GM21737 (cell line): ENCODE data around the gene TRIOBP.

Experiments
- ATAC-seq: cut with Tn5 transposase; IDR thresholded peaks from one replicate; pipeline ENCODE4 v1.9.1; 2021; ENCODE audit warnings: mild to moderate bottlenecking, moderate library complexity; ENCODE audit not compliant: unreplicated experiment

Gene TRIOBP

DNA sequence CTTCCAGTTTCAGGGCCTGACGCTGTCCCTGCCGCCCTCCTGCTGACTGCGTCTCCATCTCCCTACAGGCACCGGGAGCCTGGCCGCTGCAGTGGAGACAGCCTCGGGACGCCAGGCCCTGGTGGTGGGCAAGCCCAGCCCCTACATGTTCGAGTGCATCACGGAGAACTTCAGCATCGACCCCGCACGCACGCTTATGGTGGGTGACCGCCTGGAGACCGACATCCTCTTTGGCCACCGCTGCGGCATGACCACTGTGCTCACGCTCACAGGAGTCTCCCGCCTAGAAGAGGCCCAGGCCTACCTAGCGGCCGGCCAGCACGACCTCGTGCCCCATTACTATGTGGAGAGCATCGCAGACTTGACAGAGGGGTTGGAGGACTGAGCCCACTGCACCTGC is 31.4 kb upstream of the TRIOBP start:
- no peak for ATAC-seq

DNA sequence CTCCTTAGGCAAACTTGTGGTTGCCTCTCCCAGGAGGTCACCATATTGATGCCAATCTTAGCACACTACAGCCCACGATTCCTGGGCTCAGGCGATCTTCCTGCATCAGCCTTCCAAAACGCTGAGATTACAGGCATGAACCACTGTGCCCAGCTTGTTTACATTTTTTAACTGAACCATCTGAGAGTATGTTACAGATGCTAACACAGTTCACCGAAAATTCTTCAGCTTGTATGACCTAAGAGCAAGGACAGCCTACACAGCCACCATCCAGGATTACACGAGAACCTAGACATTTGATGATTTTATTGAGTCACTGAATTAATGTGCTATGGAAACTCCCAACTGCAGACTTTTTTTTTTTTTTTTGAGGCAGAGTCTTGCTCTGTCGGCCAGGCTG is 27.3 kb upstream of the TRIOBP start:
- ATAC-seq = no peak

DNA sequence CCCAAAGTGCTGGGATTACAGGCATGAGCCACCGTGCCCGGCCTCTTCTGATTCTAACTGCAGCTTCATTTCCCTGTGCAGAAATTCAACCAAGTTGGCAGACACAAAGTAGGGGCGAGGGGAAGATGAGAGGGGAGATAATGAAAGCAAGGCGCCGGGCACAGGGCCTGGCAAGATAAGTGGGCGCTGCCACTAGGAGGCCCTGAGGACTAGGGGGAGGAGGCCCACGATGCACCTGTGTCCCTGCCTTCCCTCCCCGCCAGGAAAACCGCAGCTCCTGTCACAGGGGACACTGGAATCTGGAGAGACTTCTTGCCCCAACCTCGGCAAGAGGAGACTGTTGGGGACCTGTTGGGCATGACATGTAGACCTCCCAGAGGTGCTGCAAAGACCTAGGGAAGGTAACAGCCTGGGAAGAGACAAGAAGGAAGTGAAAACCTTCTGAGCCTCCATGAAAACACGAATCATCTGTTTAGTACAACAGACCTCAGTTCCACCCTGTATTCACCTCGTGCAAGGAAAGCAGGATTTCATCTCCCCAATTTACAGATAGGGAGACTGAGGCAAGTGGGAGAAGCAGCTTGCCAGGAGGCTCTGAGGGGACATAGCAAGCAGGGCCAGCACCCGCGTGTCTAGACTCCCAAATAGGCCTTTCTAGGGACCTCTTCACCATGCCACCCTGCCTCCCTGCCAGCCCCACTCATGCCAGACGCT is 24.5 kb upstream of the TRIOBP start:
- no peak for ATAC-seq

DNA sequence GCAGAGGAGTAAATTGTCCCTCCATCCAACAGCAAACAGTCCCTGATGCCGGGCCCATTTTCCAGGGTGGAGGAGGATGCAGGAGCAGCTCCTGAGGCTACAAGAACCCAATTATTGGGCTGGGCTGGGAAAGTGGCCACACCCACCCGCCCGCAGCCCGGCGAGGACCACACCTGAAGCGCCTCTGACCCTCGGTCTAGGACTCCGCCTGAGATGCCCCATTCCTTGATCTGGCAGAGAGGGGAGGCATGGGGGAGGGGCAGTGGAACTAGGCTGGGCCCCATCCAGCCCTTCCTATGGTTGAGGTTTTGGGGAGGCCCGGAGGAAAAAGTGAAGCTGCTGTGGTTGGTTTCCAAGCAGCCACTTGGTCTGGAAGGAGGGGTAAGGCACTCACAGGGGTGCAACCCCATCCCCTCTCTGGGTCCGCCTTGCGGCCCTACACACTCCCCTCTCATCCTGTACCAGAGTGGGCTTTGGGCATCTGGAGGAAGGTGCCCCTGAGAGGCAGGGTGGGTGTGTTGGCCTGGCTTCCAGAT is 23.9 kb upstream of the TRIOBP start:
- no peak for ATAC-seq

DNA sequence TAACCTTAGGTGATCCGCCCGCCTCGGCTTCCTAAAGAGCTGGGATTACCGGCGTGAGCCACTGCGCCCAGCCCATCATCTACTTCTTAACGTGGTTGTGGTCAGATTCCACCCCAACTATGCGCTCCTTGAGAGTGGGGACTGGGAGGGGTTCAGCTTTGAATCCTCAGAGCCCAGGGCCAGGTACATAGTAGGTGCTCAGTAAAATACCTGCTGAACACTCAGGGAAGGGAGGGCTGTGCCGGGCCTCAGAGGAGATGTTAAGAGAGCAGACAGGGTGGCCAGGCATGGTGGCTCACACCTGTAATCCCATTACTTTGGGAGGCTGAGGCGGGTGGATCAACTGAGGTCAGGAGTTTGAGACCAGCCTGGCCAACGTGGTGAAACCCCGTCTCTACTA is 22.6 kb upstream of the TRIOBP start:
- no peak for ATAC-seq

DNA sequence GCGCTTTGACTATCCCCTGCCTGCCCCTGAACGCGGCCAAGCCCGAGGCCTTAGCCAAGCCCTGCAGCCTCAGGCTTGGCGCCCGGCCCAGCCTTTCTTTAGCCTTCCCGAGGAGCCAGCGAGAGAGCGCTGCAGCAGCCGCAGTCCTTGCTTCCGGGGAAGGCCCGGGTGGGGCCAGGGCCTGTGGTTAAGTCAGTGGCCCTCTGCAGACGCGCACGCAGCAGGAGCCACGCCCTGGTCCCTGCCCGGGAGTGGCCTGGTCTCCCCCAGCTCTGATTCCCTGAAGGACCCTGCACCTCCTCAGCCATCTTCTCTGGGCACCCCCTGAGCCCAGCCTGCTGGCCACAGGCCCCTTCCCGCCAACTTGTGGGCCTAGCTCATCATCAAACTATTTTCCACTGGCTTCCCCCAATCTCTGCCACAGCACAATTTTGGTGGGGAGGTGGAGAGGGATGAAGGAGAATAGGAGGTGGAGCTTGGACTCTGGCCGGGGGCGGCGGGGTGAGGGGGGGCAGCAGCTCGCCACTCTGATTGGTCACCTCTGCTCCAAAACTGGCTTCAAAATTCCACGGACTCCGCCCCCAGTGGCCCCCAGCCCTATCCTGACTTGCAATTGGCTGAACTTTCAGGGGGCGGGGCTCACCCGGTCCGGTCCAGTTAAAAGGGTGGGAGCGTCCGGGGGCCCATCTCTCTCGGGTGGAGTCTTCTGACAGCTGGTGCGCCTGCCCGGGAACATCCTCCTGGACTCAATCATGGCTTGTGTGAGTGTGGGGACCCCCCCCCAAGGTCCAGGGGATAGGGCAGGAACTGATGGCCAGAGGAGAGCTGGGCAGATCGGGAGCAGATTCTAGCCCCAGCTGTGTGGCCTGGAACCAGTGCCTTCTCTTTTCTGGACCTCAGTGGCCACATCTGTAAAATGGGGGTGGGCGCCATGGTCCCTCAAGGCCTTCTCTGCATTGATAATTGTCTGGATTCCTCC is 21.6 kb upstream of the TRIOBP start, which contains the start of gene LGALS1:
Gene LGALS1 (plus strand): TSS at position 686 of the 979 bp plus-strand sequence. CDS start 67 bp downstream, at position 753.
- ATAC-seq = peak; percentile 49

DNA sequence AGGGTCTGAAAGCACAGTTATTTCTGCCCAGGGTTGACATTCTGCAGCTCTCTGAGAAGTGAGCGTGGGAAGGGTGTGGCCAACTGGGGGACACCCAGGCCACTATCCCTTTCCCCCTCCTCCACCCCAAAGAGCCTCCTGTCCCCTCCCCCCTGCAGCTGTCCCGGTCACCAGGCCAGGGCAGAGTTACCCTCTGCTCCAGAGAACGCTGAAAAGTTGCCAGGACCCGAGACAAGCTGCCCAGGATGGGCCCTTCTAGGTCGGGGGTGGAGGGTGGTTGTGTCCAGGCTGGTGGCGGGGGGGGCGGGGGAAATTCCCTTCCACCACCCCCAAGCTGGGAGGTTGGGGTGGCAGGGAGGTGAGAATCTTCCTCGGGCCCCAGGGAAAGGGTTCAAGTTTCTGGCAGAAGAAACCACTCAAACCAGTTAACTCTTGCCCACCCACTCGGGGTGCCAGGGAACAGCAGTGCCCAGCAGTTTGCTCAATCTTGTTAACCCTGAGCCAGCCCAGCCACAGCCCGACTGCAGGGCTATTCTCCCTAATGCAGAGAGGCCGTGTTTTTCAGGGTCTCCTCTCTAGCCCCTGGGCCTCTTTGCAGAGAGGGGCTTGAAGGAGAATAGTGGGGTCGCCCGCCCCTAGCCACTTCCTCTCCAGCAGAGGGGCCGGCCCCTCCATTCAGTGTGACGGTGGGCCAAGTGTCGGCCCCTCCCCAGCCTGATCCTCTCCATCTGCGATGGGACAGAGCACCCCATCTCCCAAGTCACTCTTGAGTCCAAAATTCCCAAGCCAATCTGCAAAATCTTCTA is 20.7 kb upstream of the TRIOBP start:
- ATAC-seq = peak; percentile 6

DNA sequence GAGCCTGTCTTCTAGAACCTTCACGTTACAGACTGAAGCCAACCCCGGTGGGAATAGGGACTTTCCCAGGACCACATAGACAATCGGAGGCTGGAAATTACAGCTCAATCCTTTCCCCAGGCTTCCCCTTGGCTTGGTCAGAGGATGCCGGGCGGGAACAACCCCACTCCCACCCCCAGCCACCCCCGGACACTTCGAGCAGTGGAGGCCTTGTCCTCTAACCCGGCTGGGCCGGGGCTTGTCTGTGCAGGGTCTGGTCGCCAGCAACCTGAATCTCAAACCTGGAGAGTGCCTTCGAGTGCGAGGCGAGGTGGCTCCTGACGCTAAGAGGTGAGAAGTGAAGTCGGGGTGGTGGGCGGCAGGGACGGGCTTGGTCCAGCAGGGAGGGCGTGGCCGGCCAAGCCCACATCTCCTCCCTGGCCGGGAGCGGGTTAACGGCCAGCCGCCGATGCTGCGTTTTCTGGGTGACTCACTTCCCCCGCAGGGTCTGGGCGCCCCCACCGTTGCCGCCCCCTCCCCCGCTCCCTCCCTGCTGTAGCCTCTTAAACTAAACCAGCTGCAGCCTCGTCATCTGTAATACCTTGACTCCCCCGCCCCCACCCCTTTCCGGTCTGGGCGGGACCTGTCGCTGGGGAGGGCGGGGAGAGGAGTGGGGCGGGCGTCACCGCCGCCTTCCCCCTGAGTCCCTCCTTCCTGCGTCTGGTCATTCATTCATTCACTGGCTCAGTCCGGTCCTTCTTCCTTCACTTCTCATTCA is 19.9 kb upstream of the TRIOBP start:
- ATAC-seq = peak; percentile 43

DNA sequence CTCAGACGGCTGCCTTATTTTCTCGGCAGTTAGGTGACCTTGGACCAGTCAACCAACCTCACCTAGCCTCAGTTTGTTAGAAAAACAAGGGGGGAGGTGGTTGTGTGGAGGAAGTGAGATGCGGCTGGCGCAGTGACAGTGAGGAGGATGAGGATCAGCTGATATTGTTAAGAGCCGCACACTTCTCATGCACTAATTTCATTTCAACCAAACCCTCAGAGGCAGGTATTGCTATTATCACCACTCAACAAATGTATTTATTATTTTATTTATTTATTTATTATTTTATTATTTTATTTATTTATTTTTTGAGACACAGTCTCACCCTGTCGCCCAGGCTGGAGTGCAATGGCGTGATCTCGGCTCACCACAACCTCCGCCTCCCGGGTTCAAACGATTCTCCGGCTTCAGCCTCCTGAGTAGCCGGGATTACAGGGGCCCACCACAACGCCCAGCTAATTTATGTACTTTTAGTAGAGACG is 19.3 kb upstream of the TRIOBP start:
- peak; percentile 11 for ATAC-seq

DNA sequence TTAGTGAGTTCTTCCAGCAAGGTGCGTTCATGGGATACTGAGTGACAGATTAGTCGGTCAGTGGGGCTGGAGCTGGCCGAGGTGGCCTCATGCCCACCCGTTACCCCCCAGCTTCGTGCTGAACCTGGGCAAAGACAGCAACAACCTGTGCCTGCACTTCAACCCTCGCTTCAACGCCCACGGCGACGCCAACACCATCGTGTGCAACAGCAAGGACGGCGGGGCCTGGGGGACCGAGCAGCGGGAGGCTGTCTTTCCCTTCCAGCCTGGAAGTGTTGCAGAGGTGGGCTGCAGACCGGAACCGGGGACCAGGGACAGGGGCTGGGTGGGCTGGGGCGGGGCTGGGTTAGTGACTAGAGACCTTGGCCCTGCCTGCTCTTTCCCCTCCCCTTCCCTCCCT is 18.5 kb upstream of the TRIOBP start:
- no peak for ATAC-seq

DNA sequence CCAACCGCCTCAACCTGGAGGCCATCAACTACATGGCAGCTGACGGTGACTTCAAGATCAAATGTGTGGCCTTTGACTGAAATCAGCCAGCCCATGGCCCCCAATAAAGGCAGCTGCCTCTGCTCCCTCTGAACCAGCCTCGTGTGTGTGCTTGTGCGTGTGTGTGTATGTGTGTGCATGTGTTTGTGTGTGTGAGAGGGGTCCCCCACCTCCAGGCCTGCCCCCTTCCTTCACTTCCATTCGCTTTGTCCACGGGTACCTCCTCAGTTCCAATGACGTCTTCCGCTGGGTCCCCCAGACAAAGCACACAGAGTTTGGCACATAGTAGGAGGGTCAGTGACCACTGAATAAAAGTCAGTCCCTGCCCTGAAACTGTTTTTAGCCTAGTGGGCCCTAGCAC is 17.2 kb upstream of the TRIOBP start:
- no peak for ATAC-seq

DNA sequence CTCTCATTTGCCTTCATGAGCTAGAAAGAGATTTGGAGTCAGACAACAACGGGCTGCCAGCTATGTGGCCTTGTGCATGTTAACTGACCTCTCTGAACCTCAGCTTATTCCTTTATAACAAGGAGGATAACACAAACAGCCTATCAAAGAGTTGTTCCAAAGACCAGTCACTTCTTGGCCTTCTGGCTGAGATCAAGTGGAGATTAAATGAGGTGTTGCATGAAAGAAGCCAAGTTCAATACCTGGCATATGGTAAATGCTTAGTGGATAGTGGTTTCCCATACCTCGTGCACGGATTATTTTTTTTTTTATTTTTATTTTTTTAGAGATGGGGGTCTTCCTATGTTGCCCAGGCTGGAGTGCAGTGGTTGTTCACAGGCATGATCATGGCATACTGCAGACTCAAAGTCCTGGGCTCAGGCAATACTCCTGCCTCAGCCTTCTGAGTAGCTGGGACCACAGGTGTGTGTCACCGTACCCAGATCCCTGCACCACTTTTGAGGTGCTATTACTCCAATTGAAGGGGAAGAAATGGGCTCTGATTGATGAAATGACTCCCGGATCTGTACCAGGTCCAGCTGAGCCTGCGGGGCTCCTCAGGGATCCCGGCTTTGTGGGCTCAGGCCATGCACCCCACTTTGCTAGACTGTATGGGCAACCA is 16.5 kb upstream of the TRIOBP start:
- no peak for ATAC-seq

DNA sequence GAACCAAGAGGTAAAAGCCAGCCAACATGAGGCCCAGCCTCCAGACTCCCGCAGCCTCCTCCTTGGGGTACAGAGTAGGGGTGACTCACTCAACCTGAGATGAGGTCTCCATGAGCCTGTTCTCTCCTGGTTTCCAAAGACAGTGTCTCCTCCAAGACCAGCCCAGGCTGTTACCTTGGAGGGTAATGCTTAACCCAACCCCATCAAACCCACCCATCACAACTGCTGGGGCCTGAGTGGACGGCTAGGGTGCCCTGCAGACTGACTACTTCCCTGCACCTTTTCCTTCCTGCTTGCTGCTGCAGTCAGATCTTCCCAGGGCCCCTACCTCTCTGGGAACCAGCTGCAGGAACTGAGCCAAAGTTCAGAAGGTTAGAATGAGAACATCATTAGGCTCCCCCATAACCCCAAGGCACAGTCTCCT is 15.8 kb upstream of the TRIOBP start:
- ATAC-seq = no peak

DNA sequence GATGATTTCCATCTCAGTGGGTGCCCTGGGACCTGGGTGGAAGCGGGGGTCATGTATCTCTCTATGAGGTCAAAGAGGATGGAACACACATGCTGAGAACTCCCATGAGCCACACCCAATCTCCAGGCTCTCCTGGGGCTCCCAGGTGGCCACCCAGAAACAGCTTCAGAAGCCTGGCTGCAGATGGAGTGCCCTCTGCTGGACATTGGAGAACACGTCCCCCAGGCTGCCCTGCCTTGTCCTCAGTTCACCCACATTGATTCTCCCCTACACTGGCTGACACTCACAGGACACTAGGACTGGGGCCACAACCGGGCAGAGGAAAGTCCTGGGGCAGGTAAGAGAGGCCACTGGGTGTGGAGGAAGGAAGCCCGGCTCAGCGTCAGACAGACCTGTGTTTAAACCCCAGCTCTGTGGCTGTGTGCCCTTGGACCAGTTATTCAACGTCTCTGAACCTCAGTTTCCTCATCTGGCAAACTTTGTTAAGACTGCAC is 15.2 kb upstream of the TRIOBP start:
- no peak for ATAC-seq

DNA sequence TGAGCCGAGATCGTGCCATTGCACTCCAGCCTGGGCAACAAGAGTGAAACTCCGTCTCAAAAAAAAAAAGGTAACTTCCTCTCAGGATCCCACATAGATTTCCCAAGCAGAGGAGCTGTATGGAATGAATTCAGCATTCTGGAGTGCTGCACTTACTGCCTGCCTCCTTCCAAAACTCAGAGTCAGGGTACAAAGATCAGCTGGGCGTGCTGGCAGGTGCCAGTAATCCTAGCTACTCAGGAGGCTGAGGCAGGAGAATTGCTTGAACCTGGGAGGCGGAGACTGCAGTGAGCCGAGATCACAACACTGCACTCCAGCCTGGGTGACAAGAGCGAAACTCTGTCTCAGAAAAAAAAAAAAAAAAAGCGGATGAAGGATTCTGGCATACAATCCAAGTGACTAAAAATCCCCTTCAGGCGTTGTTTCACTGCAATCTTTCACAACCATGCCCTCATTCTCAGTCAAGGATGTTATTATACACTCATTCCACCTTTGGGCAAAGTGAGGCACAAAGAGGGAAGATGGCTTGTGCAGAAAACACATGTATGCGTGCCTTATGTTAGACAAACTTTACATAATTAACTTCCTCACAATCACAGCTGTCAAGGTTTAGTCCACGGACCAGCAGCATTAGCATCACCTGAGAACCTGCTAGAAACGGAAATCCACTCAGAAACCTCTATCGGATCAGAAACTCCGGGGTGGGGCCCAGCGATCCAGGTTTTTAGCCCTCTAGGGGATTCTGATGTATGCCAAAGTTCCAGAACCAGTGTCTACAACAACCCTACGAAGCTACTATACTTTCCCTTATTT is 11.8 kb upstream of the TRIOBP start:
- ATAC-seq = no peak

DNA sequence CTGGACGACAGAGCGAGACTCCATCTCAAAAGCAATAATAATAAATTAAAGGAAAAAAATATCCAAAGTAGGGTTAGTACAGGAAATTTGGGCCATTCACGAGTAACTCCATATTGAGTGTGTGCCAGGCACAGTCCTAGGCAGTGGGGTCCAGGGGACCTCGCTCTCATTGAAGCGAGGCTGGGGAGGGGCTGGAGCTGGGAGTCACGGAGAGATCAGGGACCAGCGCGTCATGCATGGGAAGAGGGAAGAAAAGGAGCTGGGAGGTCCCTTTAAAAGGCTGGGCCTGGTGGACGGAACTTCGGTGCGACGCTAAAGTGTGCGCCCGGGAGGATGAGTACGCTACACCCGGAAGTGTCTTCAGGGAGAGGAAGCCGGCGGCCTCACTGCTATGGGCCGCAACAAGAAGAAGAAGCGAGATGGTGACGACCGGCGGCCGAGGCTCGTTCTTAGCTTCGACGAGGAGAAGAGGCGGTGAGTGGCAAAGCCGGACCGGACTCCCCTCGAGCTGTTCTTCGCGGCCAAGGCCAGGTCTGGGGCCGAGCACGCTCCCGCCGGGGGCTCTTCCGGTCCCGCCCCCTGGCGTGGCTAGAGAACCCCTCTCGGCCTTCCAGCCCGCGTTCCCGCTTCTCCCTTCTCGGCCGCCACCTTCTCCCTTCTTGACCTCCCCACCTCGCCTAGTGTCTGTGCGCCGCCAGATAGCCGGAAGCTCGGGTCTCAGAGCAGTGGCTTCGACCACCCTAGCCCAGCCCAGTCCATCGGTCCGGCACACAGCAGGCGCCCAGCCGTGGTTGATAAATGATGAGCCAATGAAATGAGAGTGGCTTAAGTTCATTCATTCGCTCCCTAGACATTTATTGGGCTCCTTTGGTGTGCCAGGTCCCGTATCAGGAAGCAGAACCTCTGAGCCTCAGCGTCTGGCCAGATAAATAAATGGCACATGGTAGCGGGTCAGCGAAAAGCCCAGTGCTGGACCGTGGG is 10.6 kb upstream of the TRIOBP start, which contains the start of gene NOL12:
Gene NOL12 (plus strand): TSS at position 342 of the 981 bp plus-strand sequence. CDS start 50 bp downstream, at position 392.
- peak; percentile 67 for ATAC-seq

DNA sequence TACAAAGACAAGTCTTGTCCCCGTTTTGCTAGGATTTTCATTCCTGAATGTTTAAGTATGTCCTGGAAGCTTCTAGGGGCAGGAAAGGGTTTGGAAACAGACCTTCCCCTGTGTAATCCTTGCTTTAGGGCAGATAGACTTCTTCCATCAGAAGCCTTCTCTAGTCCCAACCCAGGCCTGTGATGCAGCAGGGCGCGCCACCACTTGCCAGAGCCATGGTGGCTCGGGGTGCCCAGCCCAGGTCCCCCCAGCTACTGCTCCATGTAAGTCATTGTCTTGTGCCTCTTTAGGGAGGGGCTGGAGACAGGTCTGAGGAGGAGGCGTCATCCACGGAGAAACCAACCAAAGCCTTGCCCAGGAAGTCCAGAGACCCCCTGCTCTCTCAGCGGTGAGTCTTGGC is 6.4 kb upstream of the TRIOBP start:
- ATAC-seq = no peak
